Stomach (tissue), 9 donors: ENCODE results near the gene ACAT2. TPM values are rescaled to one million over a fixed set of nuclear protein-coding genes. Genes with fewer than 3 reads are reported as not detected.
A peak's percentile ranks its signal among the peaks of the same experiment; 100 is the strongest.

Experiments
- DNase-seq, 2 donors: peaks; one replicate each; pipeline versions ENCODE4 v3.0.0 to v3.0.0-alpha.2; 2013 to 2019
- H3K27ac ChIP-seq, 5 donors: fragments of 200-600 bp in 4 of 5; sonication (generic) in 4 of 5; one replicate each; pipeline ENCODE4 v1.5.1; 2013 to 2019; ENCODE audit warnings: mild to moderate bottlenecking in 1 of 5, moderate library complexity in 1 of 5
- H3K27me3 ChIP-seq, 3 donors: fragments of 200-600 bp; sonication (generic); one replicate each; pipeline ENCODE4 v1.5.1; 2017 to 2019; ENCODE audit warnings: mixed run types in 1 of 3
- H3K36me3 ChIP-seq, 4 donors: fragments of 200-600 bp; sonication (generic); 1 replicate in 3 of 4; 2 replicates in 1 of 4; pipeline ENCODE4 v1.5.1; 2016 to 2019
- H3K4me1 ChIP-seq, 4 donors: fragments of 200-600 bp; sonication (generic); one replicate each; pipeline ENCODE4 v1.5.1; 2016 to 2019
- H3K4me3 ChIP-seq, 4 donors: fragments of 200-600 bp; sonication (generic) in 3 of 4; one replicate each; pipeline ENCODE4 v1.5.1; 2016 to 2019; ENCODE audit warnings: mild to moderate bottlenecking in 1 of 4
- H3K9me3 ChIP-seq, 4 donors: fragments of 200-600 bp; sonication (generic); one replicate each; pipeline ENCODE4 v1.5.1; 2016 to 2019
- EP300 ChIP-seq: sonication (generic); formaldehyde crosslinking; IDR thresholded peaks from one replicate; pipeline ENCODE4 v1.6.1; 2017; ENCODE audit warnings: antibody characterized with exemption
- POLR2A ChIP-seq, 4 donors: fragments of 450-650 bp; IDR thresholded peaks; one replicate each; pipeline ENCODE4 v1.6.1; 2016; ENCODE audit warnings: antibody characterized with exemption in 4 of 4, control low read depth in 2 of 4, mild to moderate bottlenecking in 1 of 4, moderate library complexity in 1 of 4
- POLR2AphosphoS5 ChIP-seq, 3 donors: sonication (generic); formaldehyde crosslinking; IDR thresholded peaks; one replicate each; pipeline ENCODE4 v1.6.1; 2016; ENCODE audit warnings: antibody characterized with exemption in 3 of 3
- whole genome bisulfite sequencing, 5 donors: extraction: QIAGEN DNeasy Blood & Tissue Kit in 3 of 5; methylation state at CpG; one replicate each; pipeline versions ENCODE4 v1.1.5 to v1.1.7; 2013 to 2018; 5-methylcytosine and 5-hydroxymethylcytosine counted together
- intact Hi-C: fragments of 100-400 bp; cut with DNase I; formaldehyde crosslinking; loops from one replicate; pipeline ENCODE4 v1.15.1; 2023; ENCODE audit warnings: low total_unique reads
- polyA plus RNA-seq, 3 donors: library from polyadenylated mRNA; stranded (reverse); fragments of 200-250 nt; gene quantifications; one replicate each; pipeline ENCODE4 v1.2.3, GENCODE V29; 2013
- total RNA-seq, 5 donors: library from RNA; depleted of rRNA; stranded (reverse); fragments of >200 nt; gene quantifications; one replicate each; pipeline versions ENCODE4 v1.1.0 to v1.2.3, GENCODE V29; 2014 to 2016
- TF ChIP-seq, protein P1 (sequence below), 7 experiments: fragments of 450-650 bp in 4 of 7; fragments of 200-600 bp in 3 of 7; sonication (generic) in 3 of 7; IDR thresholded peaks; one replicate each; pipeline ENCODE4 v1.5.1; 2016 to 2019; ENCODE audit warnings: antibody characterized with exemption in 7 of 7, control low read depth in 2 of 7, mild to moderate bottlenecking in 1 of 7
- donor health status: healthy with polysubstance abuse.
- donor health status: Bipolar disorder and iron deficiency.
- donor health status: healthy.

The ACAT2 gene
- total and polyA plus RNA-seq, 8 donors = 0.58 to 82.1 (median 22.7) TPM

DNA sequence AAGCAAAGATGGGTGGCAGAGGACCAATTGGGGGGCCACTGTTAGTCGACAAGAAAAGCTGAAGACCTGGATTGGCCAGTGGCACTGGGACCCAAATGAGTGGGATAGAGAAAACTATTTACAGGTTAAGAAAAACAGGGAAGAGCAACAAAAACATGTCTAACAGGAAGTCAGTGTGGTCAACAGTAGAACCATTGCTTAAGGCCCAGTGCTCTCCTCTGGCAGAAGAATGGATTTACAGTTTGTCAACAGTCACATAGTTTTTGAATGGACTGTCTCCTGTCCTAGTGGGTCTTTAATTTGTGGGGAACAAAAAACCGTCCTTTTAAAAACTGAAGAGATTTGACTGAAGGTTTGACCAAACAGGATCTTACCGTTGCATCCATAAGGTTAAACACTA is 46.7 kb upstream of the ACAT2 start:
- Histone ChIP-seq H3K4me3 (no peak overlapping the region), H3K27me3 (no peaks in the 10 kb centered on the region), H3K27ac (peak overlapping the region in 4 of 5 donors; percentile 75 to 90 (median 84)), H3K36me3 (no peaks in the 10 kb centered on the region), H3K4me1 (peaks cover 8 to 61% (median 30%) of the 10 kb centered on the region in 4 donors), H3K9me3 (no peaks in the 10 kb centered on the region)
- 74 to 95% (median 80%) methylated on average over 3 of the region's 3 CpGs for WGBS, 5 donors
- intact Hi-C loops = no loop called here
- DNase-seq = no peak
- TF ChIP-seq EP300 = no peak
- no peak for TF ChIP-seq POLR2A (IDR thresholded peaks at IDR 0.05)
- TF ChIP-seq, protein P1, sequence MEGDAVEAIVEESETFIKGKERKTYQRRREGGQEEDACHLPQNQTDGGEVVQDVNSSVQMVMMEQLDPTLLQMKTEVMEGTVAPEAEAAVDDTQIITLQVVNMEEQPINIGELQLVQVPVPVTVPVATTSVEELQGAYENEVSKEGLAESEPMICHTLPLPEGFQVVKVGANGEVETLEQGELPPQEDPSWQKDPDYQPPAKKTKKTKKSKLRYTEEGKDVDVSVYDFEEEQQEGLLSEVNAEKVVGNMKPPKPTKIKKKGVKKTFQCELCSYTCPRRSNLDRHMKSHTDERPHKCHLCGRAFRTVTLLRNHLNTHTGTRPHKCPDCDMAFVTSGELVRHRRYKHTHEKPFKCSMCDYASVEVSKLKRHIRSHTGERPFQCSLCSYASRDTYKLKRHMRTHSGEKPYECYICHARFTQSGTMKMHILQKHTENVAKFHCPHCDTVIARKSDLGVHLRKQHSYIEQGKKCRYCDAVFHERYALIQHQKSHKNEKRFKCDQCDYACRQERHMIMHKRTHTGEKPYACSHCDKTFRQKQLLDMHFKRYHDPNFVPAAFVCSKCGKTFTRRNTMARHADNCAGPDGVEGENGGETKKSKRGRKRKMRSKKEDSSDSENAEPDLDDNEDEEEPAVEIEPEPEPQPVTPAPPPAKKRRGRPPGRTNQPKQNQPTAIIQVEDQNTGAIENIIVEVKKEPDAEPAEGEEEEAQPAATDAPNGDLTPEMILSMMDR (IDR thresholded peaks at IDR 0.05) = no peak
- TF ChIP-seq POLR2AphosphoS5 (IDR thresholded peaks at IDR 0.05) = no peak

DNA sequence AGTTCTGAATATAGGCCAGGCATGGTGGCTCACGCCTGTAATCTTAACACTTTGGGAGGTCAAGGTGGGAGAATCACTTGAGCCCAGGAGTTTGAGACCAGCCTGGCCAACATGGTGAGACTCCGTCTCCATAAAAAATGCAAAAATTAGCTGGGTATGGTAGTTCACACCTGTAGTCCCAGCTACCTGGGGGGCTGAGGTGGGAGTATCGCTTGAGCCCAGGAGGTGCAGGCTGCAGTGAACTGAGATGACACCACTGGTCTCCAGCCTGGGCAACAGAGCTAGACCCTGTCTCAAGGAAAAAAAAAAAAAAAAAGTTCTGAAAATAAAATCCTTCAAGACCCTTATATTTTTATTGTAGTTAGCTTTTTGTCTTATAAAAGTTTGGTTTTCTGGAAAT is 46.2 kb upstream of the ACAT2 start:
- Histone ChIP-seq H3K27me3 (no peaks in the 10 kb centered on the region), H3K4me3 (no peak overlapping the region), H3K27ac (peak overlapping the region in 4 of 5 donors; percentile 75 to 90 (median 84)), H3K4me1 (peaks cover 8 to 61% (median 30%) of the 10 kb centered on the region in 4 donors), H3K36me3 (no peaks in the 10 kb centered on the region), H3K9me3 (no peaks in the 10 kb centered on the region)
- TF ChIP-seq, protein P1 (IDR thresholded peaks at IDR 0.05) = no peak
- no peak for TF ChIP-seq POLR2A (IDR thresholded peaks at IDR 0.05)
- no peak for TF ChIP-seq POLR2AphosphoS5 (IDR thresholded peaks at IDR 0.05)
- no peak for TF ChIP-seq EP300
- WGBS, 5 donors = 92 to 99% (median 99%) methylated on average over 3 of the region's 3 CpGs
- intact Hi-C loops = no loop called here
- no peak for DNase-seq

DNA sequence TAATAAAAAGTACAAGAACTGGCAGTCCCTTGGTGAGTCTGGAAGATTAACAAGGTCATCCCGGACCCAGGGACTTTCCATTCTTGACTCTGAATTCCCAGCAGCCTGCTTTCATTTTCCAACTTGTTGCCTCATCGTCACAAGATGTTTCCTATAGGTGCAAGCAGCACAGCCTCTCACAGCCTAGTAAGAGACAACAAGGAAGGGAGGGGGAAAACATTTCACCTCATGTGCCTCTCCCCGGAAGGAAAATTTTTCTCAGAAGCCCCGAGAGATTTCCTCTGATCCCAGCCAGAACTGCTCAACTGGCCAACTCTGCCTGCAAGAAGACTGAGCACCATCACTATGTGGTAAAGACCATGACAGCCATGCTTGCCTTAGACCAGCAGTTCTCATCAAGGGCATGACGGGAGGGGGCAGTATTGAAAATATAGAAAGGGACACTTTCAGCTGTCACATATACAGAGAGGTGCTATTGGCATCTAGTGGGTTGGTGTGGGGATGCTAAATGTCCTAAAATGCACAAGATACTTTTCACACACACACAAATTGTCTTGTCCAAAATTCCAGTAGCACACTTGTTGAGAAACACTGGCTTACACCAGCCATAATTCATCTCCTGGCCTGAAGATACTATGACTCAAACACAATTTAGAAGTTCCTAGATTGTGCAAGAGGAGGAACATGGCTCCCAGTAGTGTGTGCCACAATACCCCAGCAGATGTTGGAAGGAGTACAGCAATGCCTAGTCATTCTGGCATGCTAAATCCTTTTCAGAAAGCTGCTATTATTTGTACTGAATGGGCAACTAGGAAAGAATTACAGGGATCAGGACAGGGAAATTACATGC is 45.4 kb upstream of the ACAT2 start:
- Histone ChIP-seq H3K4me3 (peak overlapping the region in 1 of 4 donors; percentile 10), H3K4me1 (peaks cover 8 to 61% (median 30%) of the 10 kb centered on the region in 4 donors), H3K9me3 (no peaks in the 10 kb centered on the region), H3K36me3 (no peaks in the 10 kb centered on the region), H3K27me3 (no peaks in the 10 kb centered on the region), H3K27ac (peak overlapping the region in 4 of 5 donors; percentile 75 to 90 (median 84))
- intact Hi-C loops = no loop called here
- TF ChIP-seq EP300 (peak; percentile 72), POLR2A (IDR thresholded peaks at IDR 0.05) (no peak), POLR2AphosphoS5 (IDR thresholded peaks at IDR 0.05) (peak; percentile 71 to 95 (median 94))
- TF ChIP-seq, protein P1 (IDR thresholded peaks at IDR 0.05) = no peak
- 45 to 73% (median 55%) methylated on average over 5 of the region's 5 CpGs for WGBS, 5 donors
- peak in 1 of 2 donors; percentile 39 for DNase-seq

DNA sequence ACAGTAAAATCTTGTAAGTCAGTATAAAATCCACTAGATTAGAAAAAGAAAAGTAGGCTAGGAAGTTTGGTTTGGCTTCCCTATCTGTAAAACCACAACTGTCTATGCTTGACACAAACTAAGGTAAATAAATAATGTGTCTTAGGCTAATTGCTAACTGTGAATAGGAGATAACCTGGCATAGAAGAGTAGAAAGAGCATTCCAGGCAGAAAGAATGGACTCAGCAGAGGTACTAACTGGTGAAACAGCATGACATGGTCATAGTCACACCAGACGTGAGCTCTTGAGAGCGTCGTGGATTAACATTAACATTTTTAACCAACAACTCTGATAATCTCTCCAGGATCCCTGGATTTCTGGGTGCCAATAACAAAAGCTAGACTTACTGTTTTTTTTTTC is 43.2 kb upstream of the ACAT2 start:
- intact Hi-C loops = no loop called here
- no peak for TF ChIP-seq EP300
- TF ChIP-seq POLR2A (IDR thresholded peaks at IDR 0.05) = no peak
- no peak for TF ChIP-seq POLR2AphosphoS5 (IDR thresholded peaks at IDR 0.05)
- TF ChIP-seq, protein P1 (IDR thresholded peaks at IDR 0.05) = no peak
- Histone ChIP-seq H3K36me3 (peaks cover 0 to 6% (median 0%) of the 10 kb centered on the region in 4 donors), H3K4me3 (no peak overlapping the region), H3K9me3 (no peaks in the 10 kb centered on the region), H3K27ac (peak overlapping the region in 1 of 5 donors; percentile 5), H3K27me3 (no peaks in the 10 kb centered on the region), H3K4me1 (peaks cover 8 to 52% (median 30%) of the 10 kb centered on the region in 4 donors)
- 44 to 71% (median 67%) methylated on average over 3 of the region's 3 CpGs for WGBS, 5 donors
- DNase-seq = no peak
